CD4-positive, alpha-beta T cell (primary cell): Measurements from ENCODE around the gene RANGAP1. TPM values are rescaled to one million over a fixed set of nuclear protein-coding genes. Genes with fewer than 3 reads are reported as not detected.
"Not testable (repeated sequence)": the region's sequence is repeated elsewhere in the genome, so short reads cannot be mapped to it uniquely, and the experiment has no call there.

Experiments
- ATAC-seq: fragments of 200-7000 bp; cut with Tn5 transposase; one replicate; pipeline ENCODE4 v1.10.0; 2022; ENCODE audit warnings: mild to moderate bottlenecking; ENCODE audit not compliant: poor library complexity
- CTCF ChIA-PET: fragments of 350-600 bp; sonication (Branson Sonifier 250); formaldehyde crosslinking; loops from one replicate; lab custom pipeline; 2021; ENCODE audit warnings: antibody characterized with exemption, inconsistent platforms; lab: Charles Lee
- POLR2A ChIA-PET: fragments of 350-600 bp; sonication (Branson Sonifier 250); formaldehyde crosslinking; loops from one replicate; lab custom pipeline; 2021; ENCODE audit warnings: antibody characterized with exemption, inconsistent platforms; lab: Charles Lee
- DNase-seq, 14 experiments: peaks; one replicate each; pipeline ENCODE4 v3.0.0-alpha.2; 2013 to 2020; ENCODE audit warnings: mixed read lengths in 2 of 14
- H3K27ac ChIP-seq, 2 donors: one replicate each; pipeline versions ENCODE4 v1.5.1 to v1.7.0; 2013; ENCODE audit warnings: low read length in 2 of 2, low read depth in 1 of 2, mild to moderate bottlenecking in 1 of 2
- H3K27me3 ChIP-seq, 2 experiments: 1 replicate in 1 of 2; 2 replicates in 1 of 2; pipeline versions ENCODE4 v1.6.1 to v1.7.0; 2013; ENCODE audit warnings: low read length in 2 of 2, control low read depth in 1 of 2, mild to moderate bottlenecking in 1 of 2, moderate library complexity in 1 of 2; ENCODE audit not compliant: insufficient read depth in 2 of 2, control insufficient read depth in 1 of 2
- H3K36me3 ChIP-seq: one replicate; pipeline ENCODE4 v1.6.1; 2013; ENCODE audit warnings: low read length, control low read depth; ENCODE audit not compliant: insufficient read depth
- H3K4me1 ChIP-seq: one replicate; pipeline ENCODE4 v1.6.1; 2013; ENCODE audit warnings: low read length, control low read depth; ENCODE audit not compliant: insufficient read depth
- H3K4me3 ChIP-seq: one replicate; pipeline ENCODE4 v1.5.1; 2013; ENCODE audit warnings: mild to moderate bottlenecking, low read length, moderate library complexity
- H3K9me3 ChIP-seq, 2 experiments: 1 replicate in 1 of 2; 2 replicates in 1 of 2; pipeline versions ENCODE4 v1.6.1 to v1.7.0; 2013; ENCODE audit warnings: low read length in 2 of 2, mild to moderate bottlenecking in 2 of 2, control low read depth in 1 of 2, moderate library complexity in 1 of 2; ENCODE audit not compliant: control insufficient read depth in 1 of 2, insufficient read depth in 1 of 2
- H3K27ac Mint-ChIP-seq: one replicate; pipeline ENCODE4 v1.8.0; 2020; ENCODE audit warnings: mixed read lengths
- H3K27me3 Mint-ChIP-seq: one replicate; pipeline ENCODE4 v1.8.0; 2021; ENCODE audit warnings: mixed read lengths
- H3K36me3 Mint-ChIP-seq: one replicate; pipeline ENCODE4 v1.8.0; 2021; ENCODE audit warnings: low read depth, mixed read lengths
- H3K4me1 Mint-ChIP-seq: one replicate; pipeline ENCODE4 v1.8.0; 2021; ENCODE audit warnings: low read depth, mixed read lengths
- H3K4me3 Mint-ChIP-seq: one replicate; pipeline ENCODE4 v1.8.0; 2020; ENCODE audit warnings: mild to moderate bottlenecking, mixed read lengths
- H3K9me3 Mint-ChIP-seq: one replicate; pipeline ENCODE4 v1.8.0; 2020; ENCODE audit warnings: mixed read lengths
- intact Hi-C, 2 experiments: fragments of 100-400 bp; cut with DNase I in 1 of 2; cut with micrococcal nuclease in 1 of 2; formaldehyde crosslinking; loops; one replicate each; pipeline versions ENCODE4 v1.15.1 to v1.9.0; 2023 to 2025; cut with DNase I, micrococcal nuclease
- total RNA-seq, 174 experiments: library from RNA in 2 of 174; stranded (reverse) in 2 of 174; gene quantifications; one replicate each; pipeline ENCODE4 v1.2.3 and lab custom pipeline; 2021 to 2026
- TF ChIP-seq, protein P1 (sequence below): fragments of 200-600 bp; IDR thresholded peaks from one replicate; pipeline ENCODE4 v1.8.0; 2022; ENCODE audit warnings: antibody characterized with exemption, mild to moderate bottlenecking

The RANGAP1 gene
- total RNA-seq, 2 experiments from 2014 or later = 163 to 172 TPM

DNA sequence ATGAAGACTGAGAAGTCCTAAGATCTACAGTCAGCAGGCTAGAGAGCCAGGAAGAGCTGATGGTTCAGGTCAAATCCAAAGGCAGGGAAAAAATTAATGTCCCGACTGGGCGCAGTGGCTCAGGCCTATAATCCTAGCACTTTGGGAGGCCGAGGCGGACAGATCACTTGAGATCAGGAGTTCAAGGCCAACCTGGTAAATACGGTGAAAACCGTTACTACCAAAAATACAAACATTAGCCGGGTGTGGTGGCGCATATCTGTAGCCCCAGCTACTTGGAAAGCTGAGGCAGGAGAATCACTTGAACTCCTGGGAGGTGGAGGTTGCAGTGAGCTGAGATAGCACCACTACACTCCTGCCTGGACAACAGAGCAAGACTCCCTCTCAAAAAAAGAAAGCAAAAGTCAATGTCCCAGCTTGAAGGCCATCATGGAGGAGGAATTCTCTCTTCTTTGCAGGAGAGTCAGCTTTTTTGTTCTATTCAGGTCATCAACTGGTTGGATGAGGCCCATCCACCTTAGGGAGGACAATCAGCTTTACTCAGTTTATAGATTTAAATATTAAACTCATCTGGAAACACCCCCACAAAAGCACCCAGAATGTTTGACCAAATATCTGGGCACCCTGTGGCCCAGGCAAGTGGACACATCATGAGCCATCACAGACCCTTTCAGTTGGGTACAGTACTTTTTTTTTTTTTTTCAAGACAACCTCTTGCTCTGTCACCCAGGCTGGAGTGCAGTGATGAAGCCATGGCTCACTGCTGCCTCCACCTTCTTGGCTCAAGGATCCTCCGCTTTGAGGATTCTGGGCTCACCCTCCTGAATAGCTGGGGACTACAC is 11.1 kb upstream of the RANGAP1 start:
- ATAC-seq = no peak
- no peaks in the 10 kb centered on the region for H3K36me3 ChIP-seq
- CTCF ChIA-PET = interaction anchor here (0.6 kb wide), 1 partner anchor 8 kb away, joined by 3 read pairs; no protein-coding TSS in a partner anchor

GRCh38 chr22:41294816-41295215 is 8.8 kb upstream of the RANGAP1 start:
- not testable (repeated sequence) for H3K4me1 ChIP-seq, H3K27ac Mint-ChIP-seq

More for the DNA sequence above, 11.1 kb upstream of the RANGAP1 start:
- H3K4me3 Mint-ChIP-seq = no peak overlapping the region
- H3K27me3 ChIP-seq = no peaks in the 10 kb centered on the region
- intact Hi-C loops = no loop called here
- H3K9me3 Mint-ChIP-seq = no peaks in the 10 kb centered on the region
- H3K9me3 ChIP-seq = no peaks in the 10 kb centered on the region
- H3K27ac Mint-ChIP-seq = no peak overlapping the region
- peaks cover 7% of the 10 kb centered on the region for H3K4me1 ChIP-seq
- DNase-seq = no peak
- POLR2A ChIA-PET = interaction anchor here (1.5 kb wide), 1 partner anchor 10 kb away, joined by 5 read pairs; no protein-coding TSS in a partner anchor
- H3K4me1 Mint-ChIP-seq = peaks cover 6% of the 10 kb centered on the region
- no peak overlapping the region for H3K27ac ChIP-seq
- no peaks in the 10 kb centered on the region for H3K36me3 Mint-ChIP-seq
- no peak overlapping the region for H3K4me3 ChIP-seq
- TF ChIP-seq, protein P1, sequence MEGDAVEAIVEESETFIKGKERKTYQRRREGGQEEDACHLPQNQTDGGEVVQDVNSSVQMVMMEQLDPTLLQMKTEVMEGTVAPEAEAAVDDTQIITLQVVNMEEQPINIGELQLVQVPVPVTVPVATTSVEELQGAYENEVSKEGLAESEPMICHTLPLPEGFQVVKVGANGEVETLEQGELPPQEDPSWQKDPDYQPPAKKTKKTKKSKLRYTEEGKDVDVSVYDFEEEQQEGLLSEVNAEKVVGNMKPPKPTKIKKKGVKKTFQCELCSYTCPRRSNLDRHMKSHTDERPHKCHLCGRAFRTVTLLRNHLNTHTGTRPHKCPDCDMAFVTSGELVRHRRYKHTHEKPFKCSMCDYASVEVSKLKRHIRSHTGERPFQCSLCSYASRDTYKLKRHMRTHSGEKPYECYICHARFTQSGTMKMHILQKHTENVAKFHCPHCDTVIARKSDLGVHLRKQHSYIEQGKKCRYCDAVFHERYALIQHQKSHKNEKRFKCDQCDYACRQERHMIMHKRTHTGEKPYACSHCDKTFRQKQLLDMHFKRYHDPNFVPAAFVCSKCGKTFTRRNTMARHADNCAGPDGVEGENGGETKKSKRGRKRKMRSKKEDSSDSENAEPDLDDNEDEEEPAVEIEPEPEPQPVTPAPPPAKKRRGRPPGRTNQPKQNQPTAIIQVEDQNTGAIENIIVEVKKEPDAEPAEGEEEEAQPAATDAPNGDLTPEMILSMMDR = no peak
- H3K27me3 Mint-ChIP-seq = no peaks in the 10 kb centered on the region

GRCh38 chr22:41290262-41291221 is 4.6 kb upstream of the RANGAP1 start:
- H3K4me3 ChIP-seq = no peak overlapping the region
- TF ChIP-seq, protein P1 = no peak
- H3K27ac ChIP-seq = no peak overlapping the region
- peaks cover 17% of the 10 kb centered on the region for H3K4me1 Mint-ChIP-seq
- H3K4me3 Mint-ChIP-seq = no peak overlapping the region
- no peaks in the 10 kb centered on the region for H3K36me3 ChIP-seq
- H3K36me3 Mint-ChIP-seq = peaks cover 13% of the 10 kb centered on the region
- ChIA-PET CTCF (interaction anchor here (1.0 kb wide), 1 partner anchor 11 kb away, joined by 3 read pairs; the partner anchor contains the start of gene ZC3H7B), POLR2A (no interaction called here)
- no peaks in the 10 kb centered on the region for H3K9me3 ChIP-seq
- no peak overlapping the region for H3K27ac Mint-ChIP-seq
- DNase-seq (no peak), ATAC-seq (no peak)
- H3K4me1 ChIP-seq = peaks cover 8% of the 10 kb centered on the region
- no peaks in the 10 kb centered on the region for H3K9me3 Mint-ChIP-seq
- intact Hi-C loops = no loop called here
- no peaks in the 10 kb centered on the region for H3K27me3 ChIP-seq
- no peaks in the 10 kb centered on the region for H3K27me3 Mint-ChIP-seq

More at GRCh38 chr22:41294816-41295215, 8.8 kb upstream of the RANGAP1 start:
- H3K27me3 ChIP-seq, DNase-seq, H3K36me3 Mint-ChIP-seq, H3K9me3 Mint-ChIP-seq, H3K27me3 Mint-ChIP-seq, H3K36me3 ChIP-seq, H3K4me3 Mint-ChIP-seq, H3K4me3 ChIP-seq, POLR2A ChIA-PET, H3K4me1 Mint-ChIP-seq, H3K9me3 ChIP-seq, CTCF ChIA-PET, H3K27ac ChIP-seq, ATAC-seq, intact Hi-C loops: not testable (repeated sequence)
